Coronary artery (tissue), 2 donors: ENCODE measurements around the gene RAB27B.

Experiments used
- DNase-seq: peaks from one replicate; pipeline ENCODE4 v3.0.0-alpha.2; 2017; ENCODE audit warnings: low spot score
- H3K27ac ChIP-seq, 2 donors: fragments of 200-600 bp; sonication (generic); one replicate each; pipeline ENCODE4 v1.5.1; 2016 to 2019
- H3K4me3 ChIP-seq: fragments of 200-600 bp; sonication (generic); 2 replicates; pipeline ENCODE4 v1.5.1; 2016; ENCODE audit warnings: mild to moderate bottlenecking, moderate library complexity
- CTCF ChIP-seq: fragments of 200-600 bp; sonication (generic); IDR thresholded peaks from one replicate; pipeline ENCODE4 v1.5.1; 2019; ENCODE audit warnings: antibody characterized with exemption

The RAB27B gene

DNA sequence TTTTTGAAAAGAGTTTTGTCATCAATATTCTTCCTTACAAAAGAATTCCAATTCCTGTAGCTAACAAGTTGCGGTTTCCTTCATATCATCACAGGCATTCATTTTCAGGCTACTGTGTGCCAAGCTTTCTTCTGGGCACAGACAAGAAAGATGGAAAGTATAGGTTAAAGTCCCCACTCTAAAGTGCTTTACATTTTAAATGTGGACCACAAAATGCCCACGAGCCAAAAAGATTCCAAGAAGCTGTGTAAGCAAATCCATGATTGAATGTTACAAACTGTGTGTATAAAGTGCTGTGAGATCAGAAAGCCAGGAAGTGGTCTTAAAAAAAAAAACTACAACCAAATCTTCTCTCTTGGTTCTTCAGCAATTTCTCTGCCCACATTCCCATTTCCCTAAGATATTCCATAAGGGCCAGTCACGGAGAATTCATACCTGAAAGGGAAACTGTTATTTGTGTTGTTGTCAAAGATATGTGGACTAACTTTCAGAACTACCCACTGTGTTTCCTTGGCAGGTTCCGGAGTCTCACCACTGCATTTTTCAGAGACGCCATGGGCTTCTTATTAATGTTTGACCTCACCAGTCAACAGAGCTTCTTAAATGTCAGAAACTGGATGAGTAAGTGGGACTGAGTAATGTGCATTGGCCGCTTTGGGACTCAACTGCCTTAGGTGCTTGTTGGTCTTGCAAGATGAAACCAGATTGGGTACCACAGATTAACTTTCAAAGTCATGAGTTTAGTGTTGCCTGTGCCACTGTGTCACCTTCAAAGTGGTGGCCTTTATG, 55.7 kb downstream of the RAB27B start:
- Histone ChIP-seq H3K27ac (no peak overlapping the region), H3K4me3 (no peak overlapping the region)
- TF ChIP-seq CTCF: no peak
- no peak for DNase-seq

- no peak for DNase-seq
- no peak overlapping the region for H3K4me3 ChIP-seq
- no peak overlapping the region for H3K27ac ChIP-seq
- TF ChIP-seq CTCF: no peak
These were observed 60.1 kb downstream of the RAB27B start for GRCh38 chr18:54888378-54888777.

- no peak overlapping the region for H3K27ac ChIP-seq
- no peak for DNase-seq
These were observed 60.7 kb downstream of the RAB27B start for GRCh38 chr18:54888933-54889332.

GRCh38 chr18:54899500-54899899, 71.2 kb downstream of the RAB27B start:
- TF ChIP-seq CTCF: no peak
- no peak for DNase-seq
- H3K4me3 ChIP-seq: no peak overlapping the region
- no peak overlapping the region for H3K27ac ChIP-seq

More at GRCh38 chr18:54888933-54889332, 60.7 kb downstream of the RAB27B start:
- H3K4me3 ChIP-seq: no peak overlapping the region
- no peak for TF ChIP-seq CTCF

- no peak overlapping the region for H3K4me3 ChIP-seq
- DNase-seq: no peak
- no peak for TF ChIP-seq CTCF
- H3K27ac ChIP-seq: no peak overlapping the region
These were observed 72.0 kb downstream of the RAB27B start for GRCh38 chr18:54900290-54900689.

DNA sequence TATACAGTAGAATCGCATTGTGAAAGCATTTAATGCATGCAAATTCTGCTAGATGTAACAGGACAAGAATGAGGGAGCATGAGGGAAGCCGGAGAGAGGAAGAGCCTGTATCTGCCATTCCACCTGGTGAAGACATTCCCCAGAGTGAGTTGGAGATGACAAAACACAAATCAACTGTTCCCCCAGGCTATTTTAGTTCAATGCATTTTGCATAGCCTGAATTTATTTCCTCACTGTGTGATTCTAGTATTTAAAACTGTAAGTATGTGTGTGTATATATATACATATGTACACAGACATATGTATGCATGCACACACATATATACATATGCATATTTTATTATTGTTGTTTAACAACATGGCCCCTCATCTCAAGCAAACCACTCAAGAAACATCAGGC, 76.3 kb downstream of the RAB27B start:
- TF ChIP-seq CTCF: no peak
- H3K27ac ChIP-seq: no peak overlapping the region
- no peak overlapping the region for H3K4me3 ChIP-seq
- no peak for DNase-seq

- Histone ChIP-seq H3K4me3 (no peak overlapping the region), H3K27ac (no peak overlapping the region)
- no peak for TF ChIP-seq CTCF
- no peak for DNase-seq
These were observed 77.4 kb downstream of the RAB27B start for GRCh38 chr18:54905629-54906028.
